Lower leg skin (tissue), 4 donors: ENCODE data around the gene GIGYF1. TPM values are rescaled to one million over a fixed set of nuclear protein-coding genes. Genes with fewer than 3 reads are reported as not detected.
A peak's percentile ranks its signal among the peaks of the same experiment; 100 is the strongest.

Experiments used
- DNase-seq, 2 donors: peaks; one replicate each; pipeline ENCODE4 v3.0.0-alpha.2; 2019; ENCODE audit warnings: low spot score in 2 of 2
- H3K4me3 ChIP-seq: fragments of 200-600 bp; sonication (generic); 2 replicates; pipeline ENCODE4 v1.5.1; 2017; ENCODE audit warnings: mild to moderate bottlenecking, low read depth; ENCODE audit not compliant: poor library complexity, severe bottlenecking
- CTCF ChIP-seq, 3 donors: fragments of 450-650 bp; IDR thresholded peaks; one replicate each; pipeline ENCODE4 v1.5.1; 2016; ENCODE audit warnings: antibody characterized with exemption in 3 of 3, mild to moderate bottlenecking in 3 of 3, moderate library complexity in 2 of 3
- POLR2A ChIP-seq, 2 donors: fragments of 450-650 bp; IDR thresholded peaks; one replicate each; pipeline ENCODE4 v1.6.1; 2016 to 2017; ENCODE audit warnings: antibody characterized with exemption in 2 of 2, mild to moderate bottlenecking in 1 of 2, moderate library complexity in 1 of 2
- WGBS, 2 donors: methylation state at CpG; one replicate each; pipeline ENCODE4 v1.1.5; 2018; 5-methylcytosine and 5-hydroxymethylcytosine counted together
- intact Hi-C: fragments of 100-400 bp; cut with DNase I; formaldehyde crosslinking; loops from one replicate; pipeline ENCODE4 v1.15.0; 2023; ENCODE audit warnings: low total_unique reads
- total RNA-seq, 4 donors: library from RNA; depleted of rRNA; stranded (reverse); fragments of >200 nt; gene quantifications; one replicate each; pipeline ENCODE4 v1.1.0, GENCODE V29; 2016

The GIGYF1 gene
- 10 to 100 TPM; 34.9 to 56.6 (median 40.0) TPM for total RNA-seq

GRCh38 chr7:100694098-100694745, at the start of gene GIGYF1:
Gene GIGYF1 (minus strand): TSS chr7:100694250. CDS start chr7:100688238, 6,012 bp downstream.
- peak within 1 kb of the TSS; percentile 82 for H3K4me3 ChIP-seq
- WGBS, 2 donors: 1 to 2% methylated on average over 6 to 28 of the region's 102 CpGs
- TF ChIP-seq CTCF (IDR thresholded peaks at IDR 0.05) (no peak), POLR2A (IDR thresholded peaks at IDR 0.05) (no peak)
- intact Hi-C loops: loop anchor here (5.0 kb wide), 1 partner anchor 158 kb away; the partner anchor contains the start of gene SLC12A9
- DNase-seq: peak in 1 of 2 donors; percentile 93

GRCh38 chr7:100739934-100740333, 45.9 kb upstream of the GIGYF1 start:
- intact Hi-C loops: no loop called here
- no peak for TF ChIP-seq POLR2A (IDR thresholded peaks at IDR 0.05)
- no peak for TF ChIP-seq CTCF (IDR thresholded peaks at IDR 0.05)
- no peak overlapping the region for H3K4me3 ChIP-seq
- no peak for DNase-seq
- WGBS, 2 donors: 93 to 97% methylated on average over 6 of the region's 6 CpGs

- intact Hi-C loops: no loop called here
- 82 to 88% methylated on average over 3 to 13 of the region's 13 CpGs for WGBS, 2 donors
- DNase-seq: no peak
- H3K4me3 ChIP-seq: no peak overlapping the region
- TF ChIP-seq POLR2A (IDR thresholded peaks at IDR 0.05): no peak
- no peak for TF ChIP-seq CTCF (IDR thresholded peaks at IDR 0.05)
Observed at GRCh38 chr7:100736671-100737070, 42.6 kb upstream of the GIGYF1 start.

GRCh38 chr7:100735730-100736129, 41.7 kb upstream of the GIGYF1 start:
- H3K4me3 ChIP-seq: no peak overlapping the region
- TF ChIP-seq CTCF (IDR thresholded peaks at IDR 0.05): no peak
- TF ChIP-seq POLR2A (IDR thresholded peaks at IDR 0.05): no peak
- 85 to 94% methylated on average over 3 to 7 of the region's 7 CpGs for WGBS, 2 donors

GRCh38 chr7:100731937-100732636, 38.0 kb upstream of the GIGYF1 start:
- no peak for DNase-seq
- intact Hi-C loops: no loop called here
- H3K4me3 ChIP-seq: no peak overlapping the region
- TF ChIP-seq POLR2A (IDR thresholded peaks at IDR 0.05): no peak
- TF ChIP-seq CTCF (IDR thresholded peaks at IDR 0.05): no peak
- 90% methylated on average over 11 of the region's 11 CpGs for WGBS, 2 donors

More at GRCh38 chr7:100735730-100736129, 41.7 kb upstream of the GIGYF1 start:
- intact Hi-C loops: no loop called here
- no peak for DNase-seq
